Suprapubic skin (tissue), 3 donors: Measurements from ENCODE around the gene TEX261.

Experiments
- POLR2AphosphoS5 ChIP-seq, 3 donors: sonication (generic); formaldehyde crosslinking; IDR thresholded peaks; one replicate each; pipeline ENCODE4 v1.6.1; 2017; ENCODE audit warnings: antibody characterized with exemption in 3 of 3
- TF ChIP-seq, protein P1 (sequence below), 2 donors: fragments of 200-600 bp in 1 of 2; fragments of 450-650 bp in 1 of 2; sonication (generic) in 1 of 2; IDR thresholded peaks; one replicate each; pipeline ENCODE4 v1.5.1; 2016 to 2019; ENCODE audit warnings: antibody characterized with exemption in 2 of 2, mild to moderate bottlenecking in 1 of 2, moderate library complexity in 1 of 2

DNA sequence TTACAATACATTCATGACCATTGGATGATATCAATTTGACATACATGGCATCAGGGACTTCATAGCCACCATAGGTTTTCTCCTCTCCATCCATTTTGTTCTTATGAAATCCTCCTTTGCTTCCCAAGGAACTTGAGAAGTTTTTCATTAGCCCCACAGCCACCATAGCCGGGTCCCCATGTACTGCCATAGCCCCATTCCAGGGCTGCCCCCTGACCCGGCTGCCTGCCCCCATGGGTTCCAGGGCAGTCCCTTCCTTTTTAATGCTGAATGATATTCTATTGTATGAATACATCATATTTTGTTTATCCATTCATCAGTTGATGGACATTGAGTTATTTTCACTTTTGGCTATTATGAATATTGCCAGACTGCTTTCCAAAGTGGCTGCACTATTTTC, 38.5 kb downstream of the TEX261 start:
- TF ChIP-seq, protein P1, sequence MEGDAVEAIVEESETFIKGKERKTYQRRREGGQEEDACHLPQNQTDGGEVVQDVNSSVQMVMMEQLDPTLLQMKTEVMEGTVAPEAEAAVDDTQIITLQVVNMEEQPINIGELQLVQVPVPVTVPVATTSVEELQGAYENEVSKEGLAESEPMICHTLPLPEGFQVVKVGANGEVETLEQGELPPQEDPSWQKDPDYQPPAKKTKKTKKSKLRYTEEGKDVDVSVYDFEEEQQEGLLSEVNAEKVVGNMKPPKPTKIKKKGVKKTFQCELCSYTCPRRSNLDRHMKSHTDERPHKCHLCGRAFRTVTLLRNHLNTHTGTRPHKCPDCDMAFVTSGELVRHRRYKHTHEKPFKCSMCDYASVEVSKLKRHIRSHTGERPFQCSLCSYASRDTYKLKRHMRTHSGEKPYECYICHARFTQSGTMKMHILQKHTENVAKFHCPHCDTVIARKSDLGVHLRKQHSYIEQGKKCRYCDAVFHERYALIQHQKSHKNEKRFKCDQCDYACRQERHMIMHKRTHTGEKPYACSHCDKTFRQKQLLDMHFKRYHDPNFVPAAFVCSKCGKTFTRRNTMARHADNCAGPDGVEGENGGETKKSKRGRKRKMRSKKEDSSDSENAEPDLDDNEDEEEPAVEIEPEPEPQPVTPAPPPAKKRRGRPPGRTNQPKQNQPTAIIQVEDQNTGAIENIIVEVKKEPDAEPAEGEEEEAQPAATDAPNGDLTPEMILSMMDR (IDR thresholded peaks at IDR 0.05): no peak
- TF ChIP-seq POLR2AphosphoS5 (IDR thresholded peaks at IDR 0.05): no peak
